Erythroblast (primary cell): ENCODE data around the gene PLEKHN1.
A peak's percentile ranks its signal among the peaks of the same experiment; 100 is the strongest.
"Not testable (repeated sequence)": the region's sequence is repeated elsewhere in the genome, so short reads cannot be mapped to it uniquely, and the experiment has no call there.

ENCODE experiments used
- DNase-seq, 2 experiments: peaks; one replicate each; lab custom pipeline; 2025; lab: John Stamatoyannopoulos, UW
- GATA1 ChIP-seq: IDR thresholded peaks from 2 replicates; pipeline ENCODE4 v1.6.1; 2011; ENCODE audit warnings: low read depth, mild to moderate bottlenecking, control low read depth, low read length, moderate library complexity
- POLR2A ChIP-seq: IDR thresholded peaks from 2 replicates; pipeline ENCODE4 v1.6.1; 2011; ENCODE audit warnings: mild to moderate bottlenecking, low read length

Gene PLEKHN1

DNA sequence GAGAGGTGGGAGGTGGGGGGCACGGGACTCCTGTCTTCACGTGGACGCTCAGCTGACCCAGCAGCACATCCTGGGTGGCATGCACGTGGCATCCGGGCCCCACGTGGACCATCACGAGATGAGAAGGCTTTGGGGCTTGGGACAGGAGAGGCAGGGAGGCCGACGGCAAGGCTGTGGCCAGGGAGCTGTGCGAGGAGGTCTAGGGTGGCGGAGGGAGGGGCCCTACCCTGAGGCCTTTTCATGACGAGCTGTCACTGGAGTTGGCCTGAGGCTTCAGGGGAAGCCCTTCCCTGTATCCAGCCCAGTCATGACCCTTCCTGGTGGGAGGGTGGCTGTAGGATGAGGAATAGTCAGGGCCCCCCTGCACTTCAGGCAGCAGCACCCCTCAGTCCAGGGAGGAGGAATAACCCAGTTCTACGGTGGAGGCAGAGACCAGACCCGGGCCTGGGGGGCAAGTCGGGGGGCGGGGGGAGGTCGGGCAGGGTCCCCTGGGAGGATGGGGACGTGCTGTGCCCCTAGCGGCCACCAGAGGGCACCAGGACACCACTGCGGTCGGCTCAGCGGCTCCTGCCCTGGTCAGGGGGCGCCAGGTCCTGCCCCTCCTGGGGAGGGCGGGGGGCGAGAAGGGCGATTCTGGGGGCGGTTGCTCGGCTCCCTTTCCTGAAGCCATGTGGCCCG, 17.7 kb downstream of the PLEKHN1 start:
- DNase-seq: peak in 1 of 2 experiments; percentile 68
- TF ChIP-seq POLR2A (no peak), GATA1 (no peak)

DNA sequence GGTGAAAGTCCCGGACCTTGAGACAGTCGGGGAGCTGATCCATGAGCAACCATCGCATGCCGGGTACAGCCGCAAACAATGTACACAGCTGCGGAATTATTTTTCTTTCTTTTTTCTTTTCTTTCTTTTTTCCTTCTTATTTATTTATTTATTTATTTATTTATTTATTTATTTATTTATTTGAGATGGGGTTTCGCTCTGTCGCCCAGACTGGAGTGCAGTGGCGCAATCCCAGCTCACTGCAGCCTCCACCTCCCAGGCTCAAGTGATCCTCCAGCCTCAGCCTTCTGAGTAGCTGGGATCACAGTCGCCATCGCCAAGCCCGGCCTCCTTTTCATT, 18.2 kb downstream of the PLEKHN1 start:
- TF ChIP-seq GATA1 (no peak), POLR2A (no peak)
- no peak for DNase-seq

DNA sequence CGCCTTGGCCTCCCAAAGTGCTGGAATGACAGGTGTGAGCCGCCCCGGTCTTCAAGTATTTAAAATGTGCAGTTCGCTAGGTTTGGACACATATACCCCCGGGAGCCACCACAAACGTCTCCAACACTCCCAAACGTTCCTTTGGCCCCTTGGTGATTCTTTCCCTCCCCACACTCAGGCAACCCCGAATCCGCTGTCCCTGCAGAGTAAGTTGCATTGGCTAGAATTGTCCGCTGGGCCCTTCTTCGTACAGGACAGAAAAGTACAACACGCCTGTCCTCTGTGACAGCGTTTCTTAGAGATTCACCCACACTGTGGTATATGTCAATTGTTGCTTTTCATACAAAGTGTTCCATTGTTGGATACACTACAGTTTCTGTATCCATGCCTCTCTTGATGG, 18.8 kb downstream of the PLEKHN1 start:
- no peak for DNase-seq
- TF ChIP-seq GATA1 (no peak), POLR2A (no peak)

DNA sequence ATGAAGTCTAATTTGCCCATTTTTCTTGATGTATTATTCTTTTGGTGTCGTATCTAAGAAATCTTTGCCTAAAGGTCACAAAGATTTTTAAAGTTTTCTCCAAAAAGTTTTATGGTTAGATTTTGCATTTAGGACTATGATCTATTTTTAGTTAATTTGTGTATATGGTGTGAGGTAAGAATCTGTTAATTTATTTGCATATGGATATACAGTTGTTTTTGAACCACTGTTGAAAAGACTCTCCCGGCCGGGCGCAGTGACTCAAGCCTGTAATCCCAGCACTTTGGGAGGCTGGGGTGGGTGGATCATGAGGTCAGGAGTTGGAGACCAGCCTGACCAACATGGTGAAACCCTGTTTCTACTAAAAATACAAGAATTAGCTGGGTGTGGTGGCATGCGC, 21.8 kb downstream of the PLEKHN1 start:
- DNase-seq: not testable (repeated sequence)

DNA sequence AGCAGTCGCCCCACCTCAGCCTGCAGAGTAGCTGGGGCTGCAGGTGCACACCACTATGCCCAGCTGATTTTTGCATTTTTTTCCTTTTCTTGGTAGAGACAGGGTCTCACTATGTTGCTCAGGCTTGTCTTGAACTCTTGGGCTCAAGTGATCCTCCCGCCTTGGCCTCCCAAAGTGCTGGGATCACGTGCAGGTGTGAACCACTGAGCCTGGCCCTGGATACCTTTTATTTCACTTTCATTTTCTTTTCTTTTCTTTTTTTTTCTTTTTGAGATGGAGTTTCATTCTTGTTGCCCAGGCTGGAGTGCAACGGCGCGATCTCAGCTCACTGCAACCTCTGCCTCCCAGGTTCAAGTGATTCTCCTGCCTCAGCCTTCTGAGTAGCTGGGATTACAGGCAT, 25.0 kb downstream of the PLEKHN1 start:
- DNase-seq: not testable (repeated sequence)

DNA sequence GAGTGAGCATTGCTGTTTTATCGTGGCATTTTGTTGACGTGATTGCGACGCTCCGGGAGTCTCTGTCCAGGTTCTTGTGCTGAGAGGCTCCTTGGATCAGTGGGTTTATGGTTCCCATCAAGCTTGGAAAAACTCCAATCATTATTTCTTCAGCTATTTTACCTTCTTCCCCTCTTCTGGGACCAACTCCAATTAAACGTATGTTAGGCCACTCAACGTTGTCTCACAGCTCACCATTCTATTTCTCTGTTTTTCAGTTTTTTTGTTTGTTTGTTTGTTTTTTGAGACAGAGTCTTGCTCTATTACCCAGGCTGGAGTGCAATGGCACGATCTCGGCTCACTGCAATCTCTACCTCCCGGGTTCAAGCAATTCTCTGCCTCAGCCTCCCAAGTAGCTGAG, 25.6 kb downstream of the PLEKHN1 start:
- TF ChIP-seq GATA1: no peak
- TF ChIP-seq POLR2A: no peak
- DNase-seq: no peak

DNA sequence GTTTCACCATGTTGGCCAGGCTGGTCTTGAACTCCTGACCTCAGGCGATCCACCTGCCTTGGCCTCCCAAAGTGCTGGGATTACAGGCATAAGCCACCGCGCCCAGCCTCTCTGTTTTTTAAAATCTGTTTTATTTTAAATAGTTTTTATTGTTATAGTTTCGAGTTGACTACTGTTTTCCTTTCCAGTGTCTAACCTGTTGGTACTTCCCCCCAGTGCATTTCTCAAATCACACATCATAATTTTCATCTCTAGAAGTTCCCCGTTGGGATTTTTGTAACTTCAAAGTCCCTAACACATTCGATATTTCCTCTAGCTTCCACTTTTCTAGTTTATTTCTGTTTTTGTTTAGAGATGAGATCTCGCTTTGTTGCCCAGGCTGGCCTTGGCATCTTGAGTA, 26.1 kb downstream of the PLEKHN1 start:
- no peak for DNase-seq
- no peak for TF ChIP-seq GATA1
- no peak for TF ChIP-seq POLR2A

DNA sequence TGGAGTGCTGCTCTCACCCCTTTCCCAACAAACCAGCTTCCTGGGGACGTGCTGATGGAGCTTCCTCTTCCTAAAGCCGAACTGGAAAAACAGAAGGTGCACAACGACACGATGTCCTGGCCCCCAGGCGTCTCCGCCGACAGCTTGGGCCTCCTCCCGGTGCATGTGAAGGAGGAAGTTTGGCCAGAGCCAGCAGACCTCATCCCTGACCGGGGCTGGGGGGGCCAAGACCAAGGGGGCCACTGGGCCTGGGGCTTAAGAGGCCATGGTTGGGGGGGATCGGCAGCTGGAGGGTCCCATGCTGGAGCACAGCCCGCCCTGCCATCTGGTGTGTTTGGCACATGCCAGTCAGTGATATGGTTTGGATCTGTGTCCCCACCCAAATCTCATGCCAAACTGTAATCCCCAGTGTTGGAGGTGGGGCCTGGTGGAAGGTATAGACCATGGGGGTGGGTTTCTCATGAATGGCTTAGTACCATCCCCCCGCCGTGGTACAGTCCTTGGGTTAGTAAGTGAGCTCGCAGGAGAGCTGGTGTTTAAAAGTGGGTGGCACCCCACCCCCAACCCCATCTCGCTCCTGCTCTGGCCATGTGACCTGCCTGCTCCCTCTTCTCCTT, 27.2 kb downstream of the PLEKHN1 start:
- TF ChIP-seq GATA1: no peak
- no peak for TF ChIP-seq POLR2A

DNA sequence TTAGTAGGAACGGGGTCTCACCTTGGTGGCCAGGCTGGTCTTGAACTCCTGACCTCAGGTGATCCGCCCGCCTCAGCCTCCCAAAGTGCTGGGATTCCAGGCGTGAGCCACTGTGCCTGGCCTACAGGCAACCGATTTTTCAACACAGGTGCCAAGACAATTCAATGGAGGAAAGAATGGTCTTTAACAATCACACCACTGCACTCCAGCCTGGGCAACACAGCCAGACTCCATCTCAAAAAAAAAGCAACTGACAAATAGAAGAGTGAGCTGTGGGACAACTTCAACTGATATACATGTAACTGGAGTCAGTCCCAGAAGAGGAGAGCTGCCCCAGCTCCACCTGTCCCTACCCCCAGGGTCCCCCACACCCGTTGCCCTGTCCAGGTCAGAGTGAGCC, 28.3 kb downstream of the PLEKHN1 start:
- not testable (repeated sequence) for DNase-seq

More for the DNA sequence above, 27.2 kb downstream of the PLEKHN1 start:
- no peak for DNase-seq

DNA sequence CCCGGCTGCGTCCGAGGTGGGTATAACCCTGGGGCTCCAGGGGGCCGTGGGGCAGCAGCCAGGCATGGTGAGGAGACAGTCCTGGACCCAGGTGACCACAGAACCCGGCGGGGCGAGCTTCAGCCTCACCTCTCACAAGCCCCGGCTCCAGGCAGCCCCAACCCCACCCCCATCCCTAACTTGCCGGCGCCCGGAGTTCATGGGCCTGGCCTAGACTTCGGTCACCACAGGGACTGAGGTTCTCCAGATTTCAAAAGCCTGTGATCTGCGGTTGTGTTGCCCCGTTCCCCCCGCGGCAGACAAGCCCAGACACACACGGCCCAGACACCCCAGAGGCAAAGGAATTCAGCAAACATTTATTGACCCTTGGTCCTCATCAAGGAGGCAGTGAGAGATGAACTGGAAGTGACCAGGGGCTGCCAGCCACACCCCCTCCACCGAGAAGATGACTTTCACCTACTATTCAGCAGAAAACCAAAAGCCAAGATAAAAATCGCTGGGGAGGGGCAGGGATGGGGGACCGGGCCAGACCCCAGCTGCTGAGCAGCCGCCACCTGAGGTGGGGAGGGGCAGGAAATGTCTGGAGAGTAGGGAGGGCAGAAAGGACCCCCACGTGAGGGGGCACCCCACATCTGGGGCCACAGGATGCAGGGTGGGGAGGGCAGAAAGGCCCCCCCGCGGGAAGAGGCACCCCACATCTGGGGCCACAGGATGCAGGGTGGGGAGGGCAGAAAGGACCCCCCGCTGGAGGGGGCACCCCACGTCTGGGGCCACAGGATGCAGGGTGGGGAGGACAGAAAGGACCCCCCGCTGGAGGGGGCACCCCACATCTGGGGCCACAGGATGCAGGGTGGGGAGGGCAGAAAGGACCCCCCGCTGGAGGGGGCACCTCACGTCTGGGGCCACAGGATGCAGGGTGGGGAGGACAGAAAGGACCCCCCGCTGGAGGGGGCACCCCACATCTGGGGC, 29.7 kb downstream of the PLEKHN1 start:
- TF ChIP-seq GATA1 (no peak), POLR2A (no peak)
- DNase-seq: no peak

DNA sequence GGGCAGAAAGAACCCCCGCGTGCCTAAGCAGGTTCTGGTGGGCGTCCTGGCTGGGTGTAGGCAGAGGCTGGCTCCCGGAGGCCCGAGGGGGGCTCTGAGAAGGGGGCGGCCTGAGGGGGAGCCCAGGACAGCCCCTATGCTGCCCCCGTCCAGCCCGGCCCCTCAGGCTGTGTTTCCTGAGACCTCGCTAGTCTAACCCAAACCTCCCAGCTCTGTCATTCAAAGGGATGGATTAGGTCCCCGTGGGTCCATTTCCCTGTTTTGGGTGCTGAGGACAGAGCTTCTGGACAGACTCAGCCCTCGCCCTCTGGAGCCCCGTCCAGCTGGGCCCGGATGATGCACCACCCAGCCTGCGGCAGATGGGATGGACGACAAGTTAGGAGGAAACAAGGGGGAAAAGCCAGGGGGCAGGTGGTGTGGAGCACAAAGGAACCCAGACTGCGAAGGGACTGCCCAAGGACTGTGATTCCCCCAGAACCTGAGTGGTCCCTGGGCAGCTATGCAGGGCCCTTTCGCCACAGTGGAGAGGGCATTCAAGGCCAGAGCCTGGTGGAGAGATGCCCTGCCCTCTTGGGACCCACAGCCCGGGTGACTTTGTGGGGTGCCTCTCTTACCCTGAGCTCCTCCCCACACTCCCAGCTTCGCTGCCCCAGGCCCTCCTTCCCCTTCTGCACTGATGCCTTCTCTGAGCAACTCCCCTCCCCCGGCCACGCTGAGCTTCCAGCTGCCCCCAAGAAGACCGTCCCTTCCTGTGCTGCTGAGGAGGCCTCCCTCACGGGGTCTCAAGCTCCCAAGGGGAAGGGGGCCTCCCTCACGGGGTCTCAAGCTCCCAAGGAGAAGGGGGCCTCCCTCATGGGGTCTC, 30.8 kb downstream of the PLEKHN1 start:
- no peak for DNase-seq
- TF ChIP-seq POLR2A (no peak), GATA1 (no peak)

DNA sequence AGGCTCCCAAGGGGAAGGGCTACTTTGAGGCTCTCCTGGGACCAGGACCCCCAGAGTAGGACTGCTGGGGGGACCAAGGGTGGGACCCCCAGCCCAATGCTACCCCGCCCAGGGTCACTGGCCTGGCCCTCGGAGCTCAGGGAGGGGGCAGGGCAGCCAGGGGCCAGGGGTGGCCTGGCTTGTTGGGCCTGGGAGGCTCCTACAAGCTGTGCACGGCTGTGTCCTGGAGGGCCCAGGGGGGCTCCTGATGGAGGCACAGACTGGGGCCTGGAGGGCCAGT, 31.4 kb downstream of the PLEKHN1 start:
- DNase-seq: no peak
- no peak for TF ChIP-seq GATA1
- no peak for TF ChIP-seq POLR2A

DNA sequence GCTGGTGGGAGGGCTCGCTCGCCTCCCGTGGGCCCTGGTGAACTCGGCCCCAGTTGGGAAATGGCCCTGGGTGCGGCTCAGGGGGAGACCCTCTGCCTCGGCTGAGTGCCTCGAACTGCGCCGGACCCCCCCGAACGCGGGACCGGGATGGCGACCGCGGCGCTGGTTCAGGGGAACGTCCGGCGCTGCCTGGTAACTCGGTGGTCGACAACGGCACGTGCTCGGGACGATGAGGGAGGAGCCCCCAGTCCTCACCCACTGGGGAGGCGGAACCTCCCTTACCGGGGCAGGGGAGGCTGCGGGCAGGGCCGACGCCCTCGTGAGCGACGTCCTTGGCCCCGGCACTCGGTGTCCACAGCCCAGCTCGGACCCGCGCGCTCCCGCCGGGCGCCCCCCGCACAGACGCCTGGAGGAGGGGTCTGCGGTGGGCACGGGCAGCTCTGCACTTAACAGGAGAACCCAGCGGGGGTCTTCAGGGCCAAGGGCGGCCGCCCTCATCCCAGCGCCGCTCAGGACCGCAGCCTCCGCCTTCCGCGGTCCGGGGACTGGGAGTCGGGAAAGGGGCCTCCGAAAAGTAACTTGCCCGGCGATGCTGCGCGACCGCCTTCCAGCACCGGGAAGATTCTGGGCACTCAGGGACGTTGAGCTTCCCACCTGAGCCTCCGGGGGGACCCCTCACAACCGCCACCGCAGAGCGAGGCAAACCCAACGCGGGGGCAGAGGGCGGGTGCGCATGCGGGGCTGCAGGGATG, 31.9 kb downstream of the PLEKHN1 start:
- DNase-seq: no peak
- TF ChIP-seq GATA1 (no peak), POLR2A (no peak)
